ENCODE results near the gene GPR37. TPM values are rescaled to one million over a fixed set of nuclear protein-coding genes. Genes with fewer than 3 reads are reported as not detected.

Gene GPR37
- total and polyA plus RNA-seq, 2 donors (not counting 1 experiment from before 2014, with no cell fraction given): 12.6 to 20.6 TPM

DNA sequence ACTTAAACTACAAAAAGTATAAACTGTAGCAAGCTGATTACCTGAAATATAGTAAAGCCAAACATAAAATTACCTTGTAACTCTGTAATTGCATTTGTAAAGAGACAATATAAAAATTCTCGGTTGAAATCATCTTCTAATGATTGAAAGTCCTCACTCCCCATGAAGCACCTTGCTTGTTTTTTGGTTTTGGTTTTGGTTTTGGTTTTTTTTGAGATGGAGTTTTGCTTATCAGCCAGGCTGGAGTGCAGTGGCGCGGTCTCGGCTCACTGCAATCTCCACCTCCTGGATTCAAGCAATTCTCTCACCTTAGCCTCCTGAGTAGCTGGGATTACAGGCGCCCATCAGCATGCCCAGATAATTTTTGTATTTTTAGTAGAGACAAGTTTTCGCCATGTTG, 33.9 kb upstream of the GPR37 start:
- Histone ChIP-seq H3K36me3 (ENCODE audit: control insufficient read depth, insufficient read depth, low read length) (no peaks in the 10 kb centered on the region), H3K9ac (ENCODE audit: insufficient read depth, low read length) (no peak overlapping the region), H3K4me2 (ENCODE audit: extremely low read depth, insufficient read depth, low read length) (no peak overlapping the region), H3K27me3 (ENCODE audit: control insufficient read depth, insufficient read depth, low read length) (no peaks in the 10 kb centered on the region), H3K4me3 (replicated peaks in 1 of 4; ENCODE audit: control extremely low read depth in 1 of 4, insufficient read depth in 1 of 4, low read depth in 3 of 4, low read length in 4 of 4) (no peak overlapping the region), H2AFZ (ENCODE audit: low read length) (no peak overlapping the region), H3K9me3 (ENCODE audit: control insufficient read depth, insufficient read depth, low read depth, low read length) (no peaks in the 10 kb centered on the region), H3K4me1 (ENCODE audit: control insufficient read depth, extremely low read depth, insufficient read depth, low read length) (no peaks in the 10 kb centered on the region), H3K27ac (ENCODE audit: insufficient read depth, low read length) (no peak overlapping the region), H3K79me2 (ENCODE audit: control insufficient read depth, insufficient read depth, low read length) (no peaks in the 10 kb centered on the region), H4K20me1 (ENCODE audit: control insufficient read depth, extremely low read depth, insufficient read depth, low read length) (no peaks in the 10 kb centered on the region)
- DNase-seq (ENCODE audit: low read depth in 2 of 2): no peak
- no peak for TF ChIP-seq EZH2 (IDR thresholded peaks at IDR 0.05; ENCODE audit: low read length, missing control alignments)
- TF ChIP-seq, protein P1, sequence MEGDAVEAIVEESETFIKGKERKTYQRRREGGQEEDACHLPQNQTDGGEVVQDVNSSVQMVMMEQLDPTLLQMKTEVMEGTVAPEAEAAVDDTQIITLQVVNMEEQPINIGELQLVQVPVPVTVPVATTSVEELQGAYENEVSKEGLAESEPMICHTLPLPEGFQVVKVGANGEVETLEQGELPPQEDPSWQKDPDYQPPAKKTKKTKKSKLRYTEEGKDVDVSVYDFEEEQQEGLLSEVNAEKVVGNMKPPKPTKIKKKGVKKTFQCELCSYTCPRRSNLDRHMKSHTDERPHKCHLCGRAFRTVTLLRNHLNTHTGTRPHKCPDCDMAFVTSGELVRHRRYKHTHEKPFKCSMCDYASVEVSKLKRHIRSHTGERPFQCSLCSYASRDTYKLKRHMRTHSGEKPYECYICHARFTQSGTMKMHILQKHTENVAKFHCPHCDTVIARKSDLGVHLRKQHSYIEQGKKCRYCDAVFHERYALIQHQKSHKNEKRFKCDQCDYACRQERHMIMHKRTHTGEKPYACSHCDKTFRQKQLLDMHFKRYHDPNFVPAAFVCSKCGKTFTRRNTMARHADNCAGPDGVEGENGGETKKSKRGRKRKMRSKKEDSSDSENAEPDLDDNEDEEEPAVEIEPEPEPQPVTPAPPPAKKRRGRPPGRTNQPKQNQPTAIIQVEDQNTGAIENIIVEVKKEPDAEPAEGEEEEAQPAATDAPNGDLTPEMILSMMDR (conservative IDR thresholded peaks at IDR 0.05 in 1 of 2, IDR thresholded peaks at IDR 0.05 in 1 of 2; ENCODE audit: low read depth in 1 of 2, low read length in 2 of 2): no peak

DNA sequence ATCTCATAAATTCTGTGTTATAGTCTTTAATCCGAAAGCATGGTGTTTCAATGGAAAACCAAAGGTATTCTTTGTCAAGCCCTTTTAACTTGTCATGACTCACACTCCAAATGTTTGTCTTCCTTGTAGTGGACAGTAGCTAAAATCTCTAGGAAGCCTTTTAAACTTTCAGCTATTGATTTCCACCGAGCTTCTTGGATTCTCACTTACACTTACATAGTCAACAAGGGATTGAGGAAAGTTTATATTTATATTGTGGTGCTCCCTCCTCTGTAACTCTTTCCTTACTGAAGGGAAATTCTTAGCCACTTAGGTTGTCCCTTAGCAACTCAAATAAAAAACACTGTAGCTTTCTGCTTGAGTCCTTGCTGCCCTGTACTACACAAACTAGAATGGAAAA, 31.2 kb upstream of the GPR37 start:
- H2AFZ ChIP-seq (ENCODE audit: low read length): no peak overlapping the region

DNA sequence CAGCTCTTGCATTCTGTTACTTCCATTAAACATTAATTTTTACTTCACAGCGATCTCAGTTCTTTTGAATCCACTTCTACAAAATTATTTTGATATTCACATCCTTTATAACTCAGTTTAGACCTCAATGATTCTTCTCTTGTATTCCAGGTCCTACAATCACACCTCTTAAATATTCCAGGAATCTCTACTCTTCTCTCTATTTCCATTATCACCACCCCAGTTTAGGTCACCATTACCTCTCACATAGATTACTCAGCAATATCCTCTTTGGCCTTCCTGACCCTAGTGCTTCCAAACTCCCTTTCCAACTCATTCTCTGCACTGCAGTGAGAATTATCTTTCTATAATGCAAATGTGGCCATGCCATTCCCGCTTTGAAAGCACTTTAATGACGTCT, 27.1 kb upstream of the GPR37 start:
- no peaks in the 10 kb centered on the region for H3K27me3 ChIP-seq (ENCODE audit: control insufficient read depth, insufficient read depth, low read length)
- H3K36me3 ChIP-seq (ENCODE audit: control insufficient read depth, insufficient read depth, low read length): no peaks in the 10 kb centered on the region
- H3K9ac ChIP-seq (ENCODE audit: insufficient read depth, low read length): no peak overlapping the region
- H3K4me1 ChIP-seq (ENCODE audit: control insufficient read depth, extremely low read depth, insufficient read depth, low read length): no peaks in the 10 kb centered on the region
- H3K79me2 ChIP-seq (ENCODE audit: control insufficient read depth, insufficient read depth, low read length): no peaks in the 10 kb centered on the region
- no peak for DNase-seq (ENCODE audit: low read depth in 2 of 2)
- no peak overlapping the region for H3K27ac ChIP-seq (ENCODE audit: insufficient read depth, low read length)
- no peak overlapping the region for H2AFZ ChIP-seq (ENCODE audit: low read length)
- no peak for TF ChIP-seq EZH2 (IDR thresholded peaks at IDR 0.05; ENCODE audit: low read length, missing control alignments)
- TF ChIP-seq, protein P1 (conservative IDR thresholded peaks at IDR 0.05 in 1 of 2, IDR thresholded peaks at IDR 0.05 in 1 of 2; ENCODE audit: low read depth in 1 of 2, low read length in 2 of 2): no peak
- H4K20me1 ChIP-seq (ENCODE audit: control insufficient read depth, extremely low read depth, insufficient read depth, low read length): no peaks in the 10 kb centered on the region
- no peak overlapping the region for H3K4me2 ChIP-seq (ENCODE audit: extremely low read depth, insufficient read depth, low read length)
- no peaks in the 10 kb centered on the region for H3K9me3 ChIP-seq (ENCODE audit: control insufficient read depth, insufficient read depth, low read depth, low read length)
- H3K4me3 ChIP-seq (replicated peaks in 1 of 4; ENCODE audit: control extremely low read depth in 1 of 4, insufficient read depth in 1 of 4, low read depth in 3 of 4, low read length in 4 of 4): no peak overlapping the region

More for the DNA sequence above, 31.2 kb upstream of the GPR37 start:
- TF ChIP-seq, protein P1 (conservative IDR thresholded peaks at IDR 0.05 in 1 of 2, IDR thresholded peaks at IDR 0.05 in 1 of 2; ENCODE audit: low read depth in 1 of 2, low read length in 2 of 2): no peak
- no peak for TF ChIP-seq EZH2 (IDR thresholded peaks at IDR 0.05; ENCODE audit: low read length, missing control alignments)
- Histone ChIP-seq H3K27ac (ENCODE audit: insufficient read depth, low read length) (no peak overlapping the region), H3K4me3 (replicated peaks in 1 of 4; ENCODE audit: control extremely low read depth in 1 of 4, insufficient read depth in 1 of 4, low read depth in 3 of 4, low read length in 4 of 4) (no peak overlapping the region), H3K36me3 (ENCODE audit: control insufficient read depth, insufficient read depth, low read length) (no peaks in the 10 kb centered on the region), H3K9me3 (ENCODE audit: control insufficient read depth, insufficient read depth, low read depth, low read length) (no peaks in the 10 kb centered on the region), H3K79me2 (ENCODE audit: control insufficient read depth, insufficient read depth, low read length) (no peaks in the 10 kb centered on the region), H3K4me2 (ENCODE audit: extremely low read depth, insufficient read depth, low read length) (no peak overlapping the region), H3K9ac (ENCODE audit: insufficient read depth, low read length) (no peak overlapping the region), H4K20me1 (ENCODE audit: control insufficient read depth, extremely low read depth, insufficient read depth, low read length) (no peaks in the 10 kb centered on the region), H3K27me3 (ENCODE audit: control insufficient read depth, insufficient read depth, low read length) (no peaks in the 10 kb centered on the region), H3K4me1 (ENCODE audit: control insufficient read depth, extremely low read depth, insufficient read depth, low read length) (no peaks in the 10 kb centered on the region)
- DNase-seq (ENCODE audit: low read depth in 2 of 2): no peak

Data from fibroblast of lung (primary cell).